SU-DHL-6 (cell line): ENCODE results near the gene SORCS2.

Source experiments
- H2AFZ ChIP-seq: fragments of 200-600 bp; sonication (generic); 2 replicates; pipeline ENCODE4 v1.6.1; 2014; ENCODE audit warnings: low read depth, mild to moderate bottlenecking, moderate library complexity, mixed read lengths, antibody characterized with exemption, low read length; ENCODE audit not compliant: severe bottlenecking
- H3F3A ChIP-seq: fragments of 200-600 bp; shearing (Covaris generic); 2 replicates; pipeline ENCODE4 v1.6.0; 2016; ENCODE audit warnings: antibody characterized with exemption, mild to moderate bottlenecking; ENCODE audit not compliant: insufficient read depth
- H3K27ac ChIP-seq: fragments of 200-600 bp; sonication (generic); 2 replicates; pipeline ENCODE4 v1.5.1; 2016; ENCODE audit warnings: low read depth, mild to moderate bottlenecking, low read length, moderate library complexity, mixed read lengths
- H3K27me3 ChIP-seq: fragments of 200-600 bp; sonication (generic), shearing (Covaris generic); 2 replicates; pipeline ENCODE4 v1.6.0; 2014; ENCODE audit warnings: mild to moderate bottlenecking, low read length
- H3K36me3 ChIP-seq: fragments of 200-600 bp; sonication (generic); 2 replicates; pipeline ENCODE4 v1.6.1; 2014; ENCODE audit warnings: mild to moderate bottlenecking, low read length, mixed read lengths
- H3K4me2 ChIP-seq: fragments of 300-600, 200-600 bp; shearing (Covaris generic), sonication (generic); 2 replicates; pipeline ENCODE4 v1.6.0; 2014; ENCODE audit warnings: low read length, low read depth, mild to moderate bottlenecking; ENCODE audit not compliant: poor library complexity, severe bottlenecking
- H3K4me3 ChIP-seq: fragments of 200-600 bp; sonication (generic); 2 replicates; pipeline ENCODE4 v1.5.1; 2014; ENCODE audit warnings: antibody characterized with exemption, low read length, mild to moderate bottlenecking, mixed read lengths; ENCODE audit not compliant: insufficient read depth, poor library complexity, severe bottlenecking
- H3K79me2 ChIP-seq: fragments of 200-600 bp; sonication (generic); 2 replicates; pipeline ENCODE4 v1.6.1; 2014; ENCODE audit warnings: mild to moderate bottlenecking, low read length, moderate library complexity; ENCODE audit not compliant: insufficient read depth
- H3K9ac ChIP-seq: fragments of 200-600 bp; sonication (generic); 2 replicates; pipeline ENCODE4 v1.7.0; 2014; ENCODE audit warnings: mild to moderate bottlenecking, low read length
- H3K9me2 ChIP-seq: fragments of 200-600 bp; sonication (generic); replicated peaks from 2 replicates; pipeline ENCODE4 v1.6.1; 2014; ENCODE audit warnings: low read length; ENCODE audit not compliant: insufficient read depth
- H3K9me3 ChIP-seq: fragments of 200-600 bp; sonication (generic); 2 replicates; pipeline ENCODE4 v1.6.1; 2014; ENCODE audit warnings: low read length, mixed read lengths; ENCODE audit not compliant: insufficient read depth
- H4K20me1 ChIP-seq: fragments of 200-600 bp; sonication (generic); 2 replicates; pipeline ENCODE4 v1.6.1; 2014; ENCODE audit warnings: low read depth, mild to moderate bottlenecking, antibody characterized with exemption, low read length, moderate library complexity, mixed read lengths
- CTCF ChIP-seq: fragments of 200-600 bp; sonication (generic); IDR thresholded peaks from one replicate; pipeline ENCODE4 v1.5.1; 2017; ENCODE audit warnings: antibody characterized with exemption, mild to moderate bottlenecking, low read length, moderate library complexity; ENCODE audit not compliant: insufficient read depth, poor library complexity, severe bottlenecking
- EZH2phosphoT487 ChIP-seq: fragments of 200-600 bp; sonication (generic), shearing (Covaris generic); conservative IDR thresholded peaks from 2 replicates; pipeline ENCODE4 v1.6.1; 2018; ENCODE audit warnings: mild to moderate bottlenecking, antibody characterized with exemption, low read length, moderate library complexity, mixed read lengths

Gene SORCS2

GRCh38 chr4:7224878-7225533, 32.7 kb downstream of the SORCS2 start:
- Histone ChIP-seq H3F3A (no peaks in the 10 kb centered on the region), H3K27ac (no peak overlapping the region), H3K9ac (no peak overlapping the region), H3K79me2 (no peaks in the 10 kb centered on the region), H4K20me1 (no peaks in the 10 kb centered on the region), H3K9me3 (no peaks in the 10 kb centered on the region), H3K27me3 (no peaks in the 10 kb centered on the region), H2AFZ (no peak overlapping the region), H3K4me2 (no peak overlapping the region), H3K9me2 (no peaks in the 10 kb centered on the region), H3K36me3 (no peaks in the 10 kb centered on the region), H3K4me3 (no peak overlapping the region)
- TF ChIP-seq CTCF (no peak), EZH2phosphoT487 (no peak)

DNA sequence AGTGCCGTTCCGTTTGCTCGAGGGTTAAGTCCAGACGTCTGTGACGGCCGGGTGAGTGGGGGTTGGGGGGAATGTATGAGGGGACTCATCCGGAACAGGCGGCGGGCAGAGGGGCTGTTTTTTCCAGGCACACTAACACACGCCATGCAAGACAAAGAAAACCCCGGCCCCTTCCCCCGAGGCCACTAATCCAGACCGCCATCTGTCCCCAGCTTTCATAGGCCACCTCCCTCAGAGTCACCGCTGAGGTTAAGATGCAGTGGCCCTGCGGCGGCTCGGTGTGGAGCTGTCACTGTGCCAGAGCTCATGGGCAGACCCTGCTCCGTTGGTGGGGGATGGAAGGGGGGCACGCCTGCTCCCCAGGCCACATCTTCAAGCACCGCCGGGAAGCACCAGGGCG, 34.1 kb downstream of the SORCS2 start:
- TF ChIP-seq CTCF (no peak), EZH2phosphoT487 (no peak)
- no peak overlapping the region for H3K27ac ChIP-seq
- no peak overlapping the region for H2AFZ ChIP-seq

GRCh38 chr4:7227008-7227407, 34.7 kb downstream of the SORCS2 start:
- H3K9me3 ChIP-seq: no peaks in the 10 kb centered on the region
- H3K27me3 ChIP-seq: no peaks in the 10 kb centered on the region
- no peaks in the 10 kb centered on the region for H3F3A ChIP-seq
- no peak overlapping the region for H3K4me3 ChIP-seq
- no peak overlapping the region for H3K27ac ChIP-seq
- H3K4me2 ChIP-seq: no peak overlapping the region
- H3K9me2 ChIP-seq: no peaks in the 10 kb centered on the region
- no peaks in the 10 kb centered on the region for H3K36me3 ChIP-seq
- H3K79me2 ChIP-seq: no peaks in the 10 kb centered on the region
- TF ChIP-seq CTCF (no peak), EZH2phosphoT487 (no peak)
- no peak overlapping the region for H3K9ac ChIP-seq
- H4K20me1 ChIP-seq: no peaks in the 10 kb centered on the region
- no peak overlapping the region for H2AFZ ChIP-seq

More for the DNA sequence above, 34.1 kb downstream of the SORCS2 start:
- Histone ChIP-seq H3K9me2 (no peaks in the 10 kb centered on the region), H3K27me3 (no peaks in the 10 kb centered on the region), H3K9ac (no peak overlapping the region), H3F3A (no peaks in the 10 kb centered on the region), H3K4me3 (no peak overlapping the region), H3K79me2 (no peaks in the 10 kb centered on the region), H3K9me3 (no peaks in the 10 kb centered on the region), H3K4me2 (no peak overlapping the region), H4K20me1 (no peaks in the 10 kb centered on the region), H3K36me3 (no peaks in the 10 kb centered on the region)
